Loucy (cell line): ENCODE data around the gene MCRIP1.

Experiments used
- H2AFZ ChIP-seq: fragments of 200-600 bp; sonication (generic); 2 replicates; pipeline ENCODE4 v1.6.0; 2016; ENCODE audit warnings: antibody characterized with exemption, mild to moderate bottlenecking, low read length, moderate library complexity
- H3F3A ChIP-seq: fragments of 200-600 bp; 2 replicates; pipeline ENCODE4 v1.6.0; 2016; ENCODE audit warnings: antibody characterized with exemption, low read depth, mild to moderate bottlenecking
- H3K27me3 ChIP-seq: fragments of 200-600 bp; sonication (generic); 2 replicates; pipeline ENCODE4 v1.6.1; 2014; ENCODE audit warnings: low read length, mild to moderate bottlenecking; ENCODE audit not compliant: insufficient read depth, poor library complexity, severe bottlenecking
- H3K36me3 ChIP-seq: fragments of 200-600 bp; sonication (generic); 2 replicates; pipeline ENCODE4 v1.6.1; 2016; ENCODE audit warnings: low read length; ENCODE audit not compliant: insufficient read depth
- H3K4me1 ChIP-seq: fragments of 200-600 bp; sonication (generic); 2 replicates; pipeline ENCODE4 v1.5.1; 2014; ENCODE audit warnings: low read length, mild to moderate bottlenecking; ENCODE audit not compliant: insufficient read depth, poor library complexity, severe bottlenecking
- H3K4me2 ChIP-seq: fragments of 200-600 bp; sonication (generic); 2 replicates; pipeline ENCODE4 v1.6.0; 2014; ENCODE audit warnings: antibody characterized with exemption, low read length, low read depth, mild to moderate bottlenecking; ENCODE audit not compliant: poor library complexity, severe bottlenecking
- H3K4me3 ChIP-seq: fragments of 200-600 bp; sonication (generic); 2 replicates; pipeline ENCODE4 v1.5.1; 2014; ENCODE audit warnings: low read length, mild to moderate bottlenecking, mixed read lengths; ENCODE audit not compliant: poor library complexity, severe bottlenecking
- H3K79me2 ChIP-seq: fragments of 200-600 bp; sonication (generic); 2 replicates; pipeline ENCODE4 v1.6.1; 2014; ENCODE audit warnings: low read length; ENCODE audit not compliant: insufficient read depth
- H3K9ac ChIP-seq: fragments of 200-600 bp; sonication (generic); 2 replicates; pipeline ENCODE4 v1.6.0; 2014; ENCODE audit warnings: mild to moderate bottlenecking, low read depth, low read length, moderate library complexity; ENCODE audit not compliant: poor library complexity, severe bottlenecking
- H3K9me2 ChIP-seq: fragments of 200-600 bp; sonication (generic); replicated peaks from 2 replicates; pipeline ENCODE4 v1.6.1; 2016; ENCODE audit warnings: low read depth, low read length, mixed read lengths
- H3K9me3 ChIP-seq: fragments of 200-600 bp; sonication (generic); 2 replicates; pipeline ENCODE4 v1.6.1; 2014; ENCODE audit warnings: mild to moderate bottlenecking, antibody characterized with exemption, low read length, low read depth; ENCODE audit not compliant: insufficient read depth
- H4K20me1 ChIP-seq: fragments of 200-600 bp; sonication (generic); 2 replicates; pipeline ENCODE4 v1.6.0; 2014; ENCODE audit warnings: antibody characterized with exemption, low read length, mild to moderate bottlenecking; ENCODE audit not compliant: insufficient read depth, poor library complexity, severe bottlenecking
- CTCF ChIP-seq: fragments of 200-600 bp; sonication (generic); conservative IDR thresholded peaks from 2 replicates; pipeline ENCODE4 v1.5.1; 2014; ENCODE audit warnings: mild to moderate bottlenecking, antibody characterized with exemption, low read length
- EZH2phosphoT487 ChIP-seq: fragments of 200-600 bp; IDR thresholded peaks from 2 replicates; pipeline ENCODE4 v1.6.1; 2018; ENCODE audit warnings: antibody characterized with exemption, mild to moderate bottlenecking, moderate library complexity, borderline replicate concordance

MCRIP1 gene

DNA sequence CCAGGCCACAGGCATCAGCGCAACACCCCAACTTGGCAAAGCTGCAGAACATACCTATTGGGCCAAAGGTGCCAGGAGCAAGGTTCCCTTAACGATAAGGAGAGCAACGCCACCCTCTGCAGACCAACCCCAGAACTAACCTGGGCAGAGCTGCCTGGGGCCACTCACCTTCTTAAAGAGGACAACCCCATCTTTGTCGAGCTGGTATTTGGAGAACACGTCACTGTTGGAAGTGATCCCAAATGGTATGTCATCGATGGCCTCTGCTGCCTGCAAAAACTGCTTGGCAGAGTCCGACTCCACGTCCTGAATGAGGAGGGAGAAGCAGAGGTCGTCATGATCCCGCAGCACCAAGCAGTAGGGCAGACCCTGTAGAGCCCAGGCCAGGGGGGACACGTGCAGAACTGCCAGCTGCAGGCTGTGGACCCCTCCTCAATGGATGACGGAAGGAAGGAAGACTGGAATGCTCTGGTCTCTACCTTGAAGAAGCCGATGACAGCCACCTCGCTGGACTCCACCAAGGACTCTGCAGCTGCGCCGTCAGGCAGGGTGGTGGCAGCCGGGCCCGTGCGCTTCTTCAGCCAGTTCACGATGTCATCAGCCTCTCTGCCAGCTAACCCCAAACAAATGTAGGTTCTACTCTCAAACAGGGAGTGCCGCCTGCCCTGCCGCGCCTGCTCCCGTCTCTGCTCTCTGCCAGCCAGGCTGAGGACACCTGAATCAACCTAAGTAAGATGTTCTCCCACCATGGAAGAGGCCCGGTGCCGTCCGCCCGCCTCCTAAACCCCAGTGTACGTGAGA, 22.1 kb upstream of the MCRIP1 start:
- TF ChIP-seq EZH2phosphoT487 (no peak), CTCF (no peak; the same call in 1 of the 2 replicates)
- Histone ChIP-seq H3K27me3 (no peaks in the 10 kb centered on the region), H4K20me1 (peaks cover 43% of the 10 kb centered on the region), H3K9me3 (no peaks in the 10 kb centered on the region), H3K4me1 (peaks cover 18% of the 10 kb centered on the region), H3K79me2 (peaks cover 87% of the 10 kb centered on the region), H3K36me3 (peaks cover 42% of the 10 kb centered on the region), H3K4me2 (peak overlapping the region; percentile 36), H3K4me3 (no peak overlapping the region), H3K9me2 (no peaks in the 10 kb centered on the region), H2AFZ (no peak overlapping the region), H3F3A (no peaks in the 10 kb centered on the region), H3K9ac (no peak overlapping the region)

- Histone ChIP-seq H3K27me3 (no peaks in the 10 kb centered on the region), H3K4me1 (no peaks in the 10 kb centered on the region), H4K20me1 (peaks cover 17% of the 10 kb centered on the region), H3K36me3 (peaks cover 44% of the 10 kb centered on the region), H3F3A (no peaks in the 10 kb centered on the region), H3K4me2 (no peak overlapping the region), H3K79me2 (peaks cover 58% of the 10 kb centered on the region), H3K4me3 (no peak overlapping the region), H3K9me2 (no peaks in the 10 kb centered on the region), H3K9me3 (no peaks in the 10 kb centered on the region), H3K9ac (no peak overlapping the region), H2AFZ (no peak overlapping the region)
- no peak for TF ChIP-seq CTCF
- TF ChIP-seq EZH2phosphoT487: no peak
Observed at GRCh38 chr17:81852237-81852636, 19.1 kb upstream of the MCRIP1 start.

DNA sequence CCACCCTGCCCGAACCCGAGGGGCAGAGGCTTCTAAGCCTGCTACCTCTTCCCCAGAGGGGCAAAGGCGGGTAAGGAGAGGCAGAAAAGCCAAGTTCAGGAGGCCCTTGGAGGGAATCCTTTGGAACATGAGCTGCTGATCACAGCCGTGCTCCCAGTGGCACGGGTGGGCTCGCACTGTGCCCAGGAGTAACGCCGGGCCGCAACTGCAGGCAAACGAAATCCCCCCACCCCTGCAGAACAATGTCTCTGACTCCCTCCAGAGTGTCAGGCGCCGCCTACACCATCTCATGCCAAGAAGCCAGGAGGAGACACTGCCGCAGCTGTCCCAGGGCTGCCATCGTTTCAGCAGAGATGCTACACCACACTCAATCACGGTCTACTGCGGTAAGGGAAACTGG, 18.3 kb upstream of the MCRIP1 start:
- Histone ChIP-seq H3K9ac (no peak overlapping the region), H3K4me2 (no peak overlapping the region), H3K9me2 (no peaks in the 10 kb centered on the region), H3K9me3 (no peaks in the 10 kb centered on the region), H3K36me3 (peaks cover 52% of the 10 kb centered on the region), H3K27me3 (no peaks in the 10 kb centered on the region), H3K4me3 (no peak overlapping the region), H3K79me2 (peaks cover 49% of the 10 kb centered on the region), H3F3A (no peaks in the 10 kb centered on the region), H3K4me1 (no peaks in the 10 kb centered on the region), H2AFZ (no peak overlapping the region), H4K20me1 (peaks cover 15% of the 10 kb centered on the region)
- TF ChIP-seq CTCF (no peak), EZH2phosphoT487 (no peak)
